Ovary (tissue), 9 donors: ENCODE data around the gene DENND4B. TPM values are rescaled to one million over a fixed set of nuclear protein-coding genes. Genes with fewer than 3 reads are reported as not detected.

Experiments used
- DNase-seq, 5 donors: peaks; one replicate each; pipeline ENCODE4 v3.0.0-alpha.2; 2019 to 2020
- H3K27ac ChIP-seq, 2 donors: fragments of 200-600 bp; one replicate each; pipeline versions ENCODE4 v1.5.1 to v1.8.0; 2019 to 2022
- H3K27me3 ChIP-seq: fragments of 200-600 bp; one replicate; pipeline ENCODE4 v1.8.0; 2022
- H3K36me3 ChIP-seq: fragments of 200-600 bp; sonication (generic); one replicate; pipeline ENCODE4 v1.5.1; 2019
- H3K4me1 ChIP-seq: one replicate; pipeline ENCODE4 v1.8.1; 2013; ENCODE audit warnings: mild to moderate bottlenecking, moderate library complexity; ENCODE audit not compliant: insufficient read depth
- H3K4me3 ChIP-seq: fragments of 200-600 bp; sonication (generic); one replicate; pipeline ENCODE4 v1.5.1; 2017
- H3K9me3 ChIP-seq, 2 donors: fragments of 200-600 bp in 1 of 2; sonication (generic) in 1 of 2; one replicate each; pipeline versions ENCODE4 v1.5.1 to v1.8.1; 2013 to 2019; ENCODE audit warnings: mild to moderate bottlenecking in 1 of 2, moderate library complexity in 1 of 2
- CTCF ChIP-seq, 3 donors: fragments of 450-650 bp in 2 of 3; fragments of 200-600 bp in 1 of 3; IDR thresholded peaks; one replicate each; pipeline versions ENCODE4 v1.5.1 to v1.8.0; 2016 to 2022; ENCODE audit warnings: antibody characterized with exemption in 3 of 3, mild to moderate bottlenecking in 1 of 3
- EP300 ChIP-seq: sonication (generic); formaldehyde crosslinking; IDR thresholded peaks from one replicate; pipeline ENCODE4 v1.6.1; 2017; ENCODE audit warnings: antibody characterized with exemption
- POLR2A ChIP-seq: fragments of 450-650 bp; IDR thresholded peaks from one replicate; pipeline ENCODE4 v1.6.1; 2017; ENCODE audit warnings: antibody characterized with exemption, mild to moderate bottlenecking, moderate library complexity
- WGBS, 3 donors: extraction: QIAGEN DNeasy Blood & Tissue Kit in 1 of 3; methylation state at CpG; one replicate each; pipeline versions ENCODE4 v1.1.5 to v1.1.7; 2013 to 2017; 5-methylcytosine and 5-hydroxymethylcytosine counted together
- intact Hi-C, 4 donors: fragments of 100-400 bp; cut with DNase I; formaldehyde crosslinking; loops; one replicate each; pipeline versions ENCODE4 v1.11.0 to v1.15.1; 2022 to 2023
- polyA plus RNA-seq, 2 donors: library from polyadenylated mRNA; stranded (reverse); fragments of 200-250 nt in 1 of 2; fragments of 350-450 nt in 1 of 2; fragmentation: Illumina TruSeq in 1 of 2; extraction: RNeasy Lipid Tissue Mini Kit (QIAGEN cat#74804) in 1 of 2; gene quantifications; one replicate each; pipeline ENCODE4 v1.2.3, GENCODE V29; 2013 to 2014
- total RNA-seq, 7 donors: library from RNA; depleted of rRNA in 2 of 7; stranded (reverse); fragments of >200 nt in 2 of 7; fragmentation: NEBNext Ultra II Directional in 3 of 7; extraction: Animal tissue kit (Norgen Biotek cat#: 25700) in 3 of 7; gene quantifications; one replicate each; pipeline versions ENCODE4 v1.1.0 to v1.2.4, GENCODE V29; 2016 to 2023
- donor health status: DM: no; HTN: no; CAD: no; lungs with moderate emphysema.
- donor health status: DM: no; HTN: no; CAD: no.
- donor health status: Bipolar disorder and iron deficiency.
- donor health status: DM: yes; HTN: yes; CAD: no.
- donor health status: DM: no; HTN: no; CAD: no.
- donor health status: DM: yes; HTN: yes; CAD: no.

The DENND4B gene
- total and polyA plus RNA-seq, 9 donors = 20.9 to 83.1 (median 42.1) TPM

GRCh38 chr1:153922972-153923925, 23.3 kb downstream of the DENND4B start, which contains the start of gene GATAD2B:
Gene GATAD2B, minus strand, starts transcription at chr1:153922972. Its CDS starts 94,625 bp downstream, at chr1:153828347.
- TF ChIP-seq POLR2A (peak; percentile 49), CTCF (IDR thresholded peaks at IDR 0.05) (no peak)
- Histone ChIP-seq H3K27ac (peak within 1 kb of the TSS; percentile 83 to 84), H3K9me3 (no peaks in the 10 kb centered on the region), H3K4me3 (peak within 1 kb of the TSS; percentile 96), H3K27me3 (no peaks in the 10 kb centered on the region), H3K4me1 (no peaks in the 10 kb centered on the region), H3K36me3 (no peaks in the 10 kb centered on the region)
- DNase-seq = peak; percentile 99 to 100 (median 99)
- intact Hi-C loops = no loop called here
- 0 to 1% (median 0%) methylated on average over 50 to 53 of the region's 53 CpGs for WGBS, 3 donors

- WGBS, 3 donors = 0 to 2% (median 0%) methylated on average over 70 to 77 of the region's 86 CpGs
- peak overlapping the region; percentile 83 to 84 for H3K27ac ChIP-seq
- H3K9me3 ChIP-seq = no peaks in the 10 kb centered on the region
- intact Hi-C loops = no loop called here
- DNase-seq = peak in 4 of 5 donors; percentile 68 to 75 (median 72)
- H3K4me3 ChIP-seq = peak overlapping the region; percentile 96
- H3K4me1 ChIP-seq = peaks cover under 1% of the 10 kb centered on the region
- no peak for TF ChIP-seq POLR2A
- no peak for TF ChIP-seq EP300
- TF ChIP-seq CTCF (IDR thresholded peaks at IDR 0.05) = no peak
- no peaks in the 10 kb centered on the region for H3K36me3 ChIP-seq
- no peaks in the 10 kb centered on the region for H3K27me3 ChIP-seq
Measured at GRCh38 chr1:153922076-153922971, 24.2 kb downstream of the DENND4B start.

- peak overlapping the region; percentile 83 to 84 for H3K27ac ChIP-seq
- WGBS, 3 donors = 2 to 5% (median 3%) methylated on average over 10 of the region's 10 CpGs
- TF ChIP-seq POLR2A = no peak
- TF ChIP-seq CTCF (IDR thresholded peaks at IDR 0.05) = no peak
- no peak for TF ChIP-seq EP300
- intact Hi-C loops = no loop called here
- H3K9me3 ChIP-seq = no peaks in the 10 kb centered on the region
- no peaks in the 10 kb centered on the region for H3K36me3 ChIP-seq
- H3K4me3 ChIP-seq = peak overlapping the region; percentile 96
- DNase-seq = no peak
- no peaks in the 10 kb centered on the region for H3K27me3 ChIP-seq
- H3K4me1 ChIP-seq = peaks cover 1% of the 10 kb centered on the region
Measured at GRCh38 chr1:153921803-153922075, 24.8 kb downstream of the DENND4B start.

- TF ChIP-seq EP300 (no peak), CTCF (IDR thresholded peaks at IDR 0.05) (no peak), POLR2A (no peak)
- H3K27me3 ChIP-seq = no peaks in the 10 kb centered on the region
- no peak overlapping the region for H3K27ac ChIP-seq
- no peaks in the 10 kb centered on the region for H3K9me3 ChIP-seq
- 16 to 23% (median 20%) methylated on average over 3 of the region's 3 CpGs for WGBS, 3 donors
- no peak for DNase-seq
- intact Hi-C loops = no loop called here
- peak overlapping the region; percentile 96 for H3K4me3 ChIP-seq
- peaks cover 1% of the 10 kb centered on the region for H3K4me1 ChIP-seq
- H3K36me3 ChIP-seq = no peaks in the 10 kb centered on the region
Measured at GRCh38 chr1:153921080-153921802, 25.3 kb downstream of the DENND4B start.
